ENCODE data around the gene CHGA.

- TF ChIP-seq CTCF (IDR thresholded peaks at IDR 0.05) (no peak), RFX5 (IDR thresholded peaks at IDR 0.05) (no peak), ZSCAN20 (CRISPR knock-in tag; IDR thresholded peaks at IDR 0.05) (no peak), USF2 (IDR thresholded peaks at IDR 0.05) (no peak), KDM1A (IDR thresholded peaks at IDR 0.05; ENCODE audit: low read depth) (no peak), ZC3H11A (IDR thresholded peaks at IDR 0.05) (no peak), ZFP36 (IDR thresholded peaks at IDR 0.05; ENCODE audit: borderline replicate concordance, partially characterized antibody) (no peak)
Observed at GRCh38 chr14:92906823-92907222, 16.1 kb upstream of the CHGA start.
